OCI-LY7 (cell line): ENCODE measurements around the gene TDRD12. TPM values are rescaled to one million over a fixed set of nuclear protein-coding genes. Genes with fewer than 3 reads are reported as not detected.
"Not testable (repeated sequence)": the region's sequence is repeated elsewhere in the genome, so short reads cannot be mapped to it uniquely, and the experiment has no call there.

ENCODE experiments used
- BruUV-seq: library from RNA; stranded (reverse); fragments of 400-500 nt; replicated peaks from 2 replicates; lab custom pipeline; 2021; lab: Mats Ljungman, UMichigan
- CTCF ChIA-PET: fragments of 300-600 bp; sonication (Branson Sonifier 250); formaldehyde crosslinking; loops from one replicate; lab custom pipeline; 2022; ENCODE audit warnings: antibody characterized with exemption; ENCODE audit not compliant: unreplicated experiment; lab: Charles Lee
- POLR2A ChIA-PET: fragments of 300-600 bp; sonication (Branson Sonifier 250); formaldehyde crosslinking; loops from one replicate; lab custom pipeline; 2022; ENCODE audit warnings: antibody characterized with exemption; lab: Charles Lee
- DNase-seq: peaks from one replicate; pipeline ENCODE4 v3.0.0-alpha.2; 2015; ENCODE audit warnings: low spot score
- H2AFZ ChIP-seq: fragments of 200-600 bp; sonication (generic), shearing (Covaris generic); 2 replicates; pipeline ENCODE4 v1.6.1; 2014; ENCODE audit warnings: mild to moderate bottlenecking, antibody characterized with exemption, low read length, moderate library complexity
- H3K27ac ChIP-seq: fragments of 200-600 bp; sonication (generic); 2 replicates; pipeline ENCODE4 v1.5.1; 2014; ENCODE audit warnings: mixed run types, low read depth, mild to moderate bottlenecking, moderate library complexity, low read length, inconsistent platforms; ENCODE audit not compliant: poor library complexity, severe bottlenecking
- H3K36me3 ChIP-seq: fragments of 200-600 bp; sonication (generic); 2 replicates; pipeline ENCODE4 v1.6.1; 2014; ENCODE audit warnings: mild to moderate bottlenecking, antibody characterized with exemption, low read length, moderate library complexity, mixed read lengths; ENCODE audit not compliant: insufficient read depth
- H3K4me1 ChIP-seq: fragments of 200-600 bp; sonication (generic); 2 replicates; pipeline ENCODE4 v1.5.1; 2014; ENCODE audit warnings: mild to moderate bottlenecking, low read length; ENCODE audit not compliant: insufficient read depth, poor library complexity, severe bottlenecking
- H3K4me2 ChIP-seq: fragments of 200-600 bp; sonication (generic); 2 replicates; pipeline ENCODE4 v1.6.1; 2014; ENCODE audit warnings: mild to moderate bottlenecking, low read length
- H3K4me3 ChIP-seq: fragments of 200-600 bp; sonication (generic); 2 replicates; pipeline ENCODE4 v1.5.1; 2014; ENCODE audit warnings: mild to moderate bottlenecking, low read depth, low read length; ENCODE audit not compliant: poor library complexity, severe bottlenecking
- H3K79me2 ChIP-seq: fragments of 200-600 bp; sonication (generic); 2 replicates; pipeline ENCODE4 v1.6.1; 2016; ENCODE audit warnings: low read depth, mild to moderate bottlenecking, low read length, moderate library complexity, mixed read lengths; ENCODE audit not compliant: insufficient read depth
- H3K9me2 ChIP-seq: fragments of 200-600 bp; sonication (generic); 2 replicates; pipeline ENCODE4 v1.6.1; 2016; ENCODE audit warnings: mild to moderate bottlenecking, low read length, mixed read lengths; ENCODE audit not compliant: insufficient read depth
- H3K9me3 ChIP-seq: fragments of 200-600 bp; sonication (generic); 2 replicates; pipeline ENCODE4 v1.6.1; 2014; ENCODE audit warnings: mild to moderate bottlenecking, mixed run types, low read length, mixed read lengths
- H4K20me1 ChIP-seq: fragments of 200-600 bp; sonication (generic); 2 replicates; pipeline ENCODE4 v1.6.1; 2014; ENCODE audit warnings: mild to moderate bottlenecking, antibody characterized with exemption, low read length, moderate library complexity, mixed read lengths; ENCODE audit not compliant: insufficient read depth
- CTCF ChIP-seq: fragments of 200-600 bp; sonication (generic); conservative IDR thresholded peaks from 2 replicates; pipeline ENCODE4 v1.5.1; 2014; ENCODE audit warnings: mild to moderate bottlenecking, antibody characterized with exemption, low read length, moderate library complexity, mixed read lengths
- EZH2phosphoT487 ChIP-seq: fragments of 200-600 bp; sonication (generic); IDR thresholded peaks from 2 replicates; pipeline ENCODE4 v1.6.1; 2018; ENCODE audit warnings: low read depth, borderline replicate concordance, mild to moderate bottlenecking, mixed run types, antibody characterized with exemption, low read length, moderate library complexity, mixed read lengths
- intact Hi-C: fragments of 100-400 bp; cut with micrococcal nuclease; formaldehyde crosslinking; loops from one replicate; pipeline ENCODE4 v1.10.0; 2022; ENCODE audit not compliant: unreplicated experiment
- total RNA-seq, 2 experiments: library from RNA; depleted of rRNA in 1 of 2; stranded (reverse); fragments of >200 nt in 1 of 2; shearing (Covaris generic) in 1 of 2; gene quantifications; 2 replicates each; pipeline ENCODE4 v1.2.3, GENCODE V29; 2014 to 2022

Gene TDRD12
- total RNA-seq, 2 experiments from 2014 or later = not detected

- Histone ChIP-seq H3K9me2 (no peaks in the 10 kb centered on the region), H2AFZ (no peak overlapping the region), H3K79me2 (no peaks in the 10 kb centered on the region), H4K20me1 (no peaks in the 10 kb centered on the region), H3K4me2 (no peak overlapping the region), H3K9me3 (no peaks in the 10 kb centered on the region), H3K27ac (no peak overlapping the region), H3K36me3 (no peaks in the 10 kb centered on the region), H3K4me3 (no peak overlapping the region), H3K4me1 (no peaks in the 10 kb centered on the region)
- no TSS peak for BruUV-seq
- DNase-seq = no peak
- intact Hi-C loops = no loop called here
- ChIA-PET CTCF (no interaction called here), POLR2A (interaction anchor here (0.6 kb wide), 1 partner anchor 452 kb away, joined by 3 read pairs; no protein-coding TSS in a partner anchor)
- TF ChIP-seq CTCF = no peak
- no peak for TF ChIP-seq EZH2phosphoT487
Observed at GRCh38 chr19:32866564-32867265, 147.1 kb downstream of the TDRD12 start.

GRCh38 chr19:32867436-32867835 lies 147.9 kb downstream of the TDRD12 start:
- H3K36me3 ChIP-seq, intact Hi-C loops, H2AFZ ChIP-seq, H3K9me2 ChIP-seq, BruUV-seq, DNase-seq, H3K4me2 ChIP-seq, H3K27ac ChIP-seq, H4K20me1 ChIP-seq, H3K79me2 ChIP-seq, H3K4me1 ChIP-seq, H3K9me3 ChIP-seq, H3K4me3 ChIP-seq, CTCF ChIA-PET: not testable (repeated sequence)
- POLR2A ChIA-PET = interaction anchor here (0.7 kb wide), 1 partner anchor 100 kb away, joined by 6 read pairs; no protein-coding TSS in a partner anchor

- CTCF ChIA-PET = no interaction called here
Observed at GRCh38 chr19:32868206-32868950, 148.8 kb downstream of the TDRD12 start.

More at GRCh38 chr19:32868206-32868950, 148.8 kb downstream of the TDRD12 start:
- no peak overlapping the region for H3K4me2 ChIP-seq
- no peak overlapping the region for H3K27ac ChIP-seq
- no TSS peak for BruUV-seq
- POLR2A ChIA-PET = interaction anchor here (0.7 kb wide), 1 partner anchor 101 kb away, joined by 6 read pairs; no protein-coding TSS in a partner anchor
- H3K36me3 ChIP-seq = no peaks in the 10 kb centered on the region
- no peak overlapping the region for H2AFZ ChIP-seq
- no peak for TF ChIP-seq EZH2phosphoT487
- TF ChIP-seq CTCF = no peak
- no peak overlapping the region for H3K4me3 ChIP-seq
- no peaks in the 10 kb centered on the region for H4K20me1 ChIP-seq
- intact Hi-C loops = no loop called here
- DNase-seq = no peak
- no peaks in the 10 kb centered on the region for H3K9me3 ChIP-seq
- H3K4me1 ChIP-seq = no peaks in the 10 kb centered on the region
- no peaks in the 10 kb centered on the region for H3K9me2 ChIP-seq
- H3K79me2 ChIP-seq = no peaks in the 10 kb centered on the region
